Right lobe of liver (tissue), 4 donors: Measurements from ENCODE around the gene UBE2O.

Source experiments
- POLR2A ChIP-seq: fragments of 450-650 bp; IDR thresholded peaks from one replicate; pipeline ENCODE4 v1.6.1; 2017; ENCODE audit warnings: antibody characterized with exemption, mild to moderate bottlenecking
- TF ChIP-seq, protein P1 (sequence below), 4 donors: fragments of 200-600 bp in 3 of 4; fragments of 450-650 bp in 1 of 4; IDR thresholded peaks; one replicate each; pipeline versions ENCODE4 v1.5.1 to v1.8.0; 2016 to 2022; ENCODE audit warnings: antibody characterized with exemption in 4 of 4, mild to moderate bottlenecking in 2 of 4
- donor health status: DM: no; HTN: no; CAD: no.
- donor health status: DM: no; HTN: no; CAD: no.
- donor health status: DM: no; HTN: yes; CAD: no.

DNA sequence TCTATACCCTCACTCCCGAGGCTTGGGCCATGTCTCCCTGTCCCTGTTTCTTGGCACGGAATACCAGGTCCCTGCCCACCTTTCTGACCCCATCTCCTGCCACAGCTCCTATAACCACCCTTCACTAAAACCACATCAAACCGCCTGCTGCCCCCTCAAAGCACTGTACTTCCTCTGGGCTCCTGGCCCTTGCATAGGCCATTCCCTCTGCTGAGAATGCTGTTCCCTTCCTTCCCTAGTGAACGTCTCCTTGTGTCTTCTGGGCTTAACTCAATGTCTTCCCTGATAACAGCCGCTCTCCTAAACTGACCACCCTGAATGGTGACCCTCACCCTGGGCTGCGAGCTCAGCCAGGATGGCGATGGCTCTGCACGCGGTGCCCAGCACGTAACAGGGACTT lies 25.1 kb upstream of the UBE2O start:
- no peak for TF ChIP-seq POLR2A
- TF ChIP-seq, protein P1, sequence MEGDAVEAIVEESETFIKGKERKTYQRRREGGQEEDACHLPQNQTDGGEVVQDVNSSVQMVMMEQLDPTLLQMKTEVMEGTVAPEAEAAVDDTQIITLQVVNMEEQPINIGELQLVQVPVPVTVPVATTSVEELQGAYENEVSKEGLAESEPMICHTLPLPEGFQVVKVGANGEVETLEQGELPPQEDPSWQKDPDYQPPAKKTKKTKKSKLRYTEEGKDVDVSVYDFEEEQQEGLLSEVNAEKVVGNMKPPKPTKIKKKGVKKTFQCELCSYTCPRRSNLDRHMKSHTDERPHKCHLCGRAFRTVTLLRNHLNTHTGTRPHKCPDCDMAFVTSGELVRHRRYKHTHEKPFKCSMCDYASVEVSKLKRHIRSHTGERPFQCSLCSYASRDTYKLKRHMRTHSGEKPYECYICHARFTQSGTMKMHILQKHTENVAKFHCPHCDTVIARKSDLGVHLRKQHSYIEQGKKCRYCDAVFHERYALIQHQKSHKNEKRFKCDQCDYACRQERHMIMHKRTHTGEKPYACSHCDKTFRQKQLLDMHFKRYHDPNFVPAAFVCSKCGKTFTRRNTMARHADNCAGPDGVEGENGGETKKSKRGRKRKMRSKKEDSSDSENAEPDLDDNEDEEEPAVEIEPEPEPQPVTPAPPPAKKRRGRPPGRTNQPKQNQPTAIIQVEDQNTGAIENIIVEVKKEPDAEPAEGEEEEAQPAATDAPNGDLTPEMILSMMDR (IDR thresholded peaks at IDR 0.05): no peak
